Mesenchymal stem cell (in vitro differentiated cells and primary cell): ENCODE data around the gene STRIP2.
A peak's percentile ranks its signal among the peaks of the same experiment; 100 is the strongest.
"Not testable (repeated sequence)": the region's sequence is repeated elsewhere in the genome, so short reads cannot be mapped to it uniquely, and the experiment has no call there.

Source experiments
- DNase-seq: peaks from one replicate; pipeline ENCODE4 v3.0.0-alpha.2; 2013
- H2AFZ ChIP-seq: one replicate; pipeline ENCODE4 v1.6.1; 2013; ENCODE audit warnings: low read depth, mild to moderate bottlenecking, control low read depth, inconsistent platforms, low read length, moderate library complexity
- H2AK5ac ChIP-seq: 2 replicates; pipeline ENCODE4 v1.6.1; 2013; ENCODE audit warnings: low read length, moderate library complexity, mild to moderate bottlenecking, inconsistent platforms; ENCODE audit not compliant: severe bottlenecking
- H2BK120ac ChIP-seq: one replicate; pipeline ENCODE4 v1.6.1; 2013; ENCODE audit warnings: low read depth, mild to moderate bottlenecking, inconsistent platforms, low read length, moderate library complexity
- H2BK12ac ChIP-seq, 2 experiments: one replicate each; pipeline ENCODE4 v1.6.1; 2013; ENCODE audit warnings: inconsistent platforms in 2 of 2, low read length in 2 of 2, mild to moderate bottlenecking in 2 of 2, moderate library complexity in 2 of 2, control low read depth in 1 of 2
- H2BK15ac ChIP-seq: one replicate; pipeline ENCODE4 v1.6.1; 2013; ENCODE audit warnings: mild to moderate bottlenecking, low read depth, inconsistent platforms; ENCODE audit not compliant: poor library complexity, severe bottlenecking
- H2BK5ac ChIP-seq: 2 replicates; pipeline ENCODE4 v1.6.1; 2013; ENCODE audit warnings: low read depth, mild to moderate bottlenecking, low read length, control low read depth, inconsistent platforms; ENCODE audit not compliant: poor library complexity, severe bottlenecking
- H3K14ac ChIP-seq, 2 experiments: one replicate each; pipeline ENCODE4 v1.6.1; 2013; ENCODE audit warnings: inconsistent platforms in 2 of 2, low read length in 2 of 2, control low read depth in 1 of 2, mild to moderate bottlenecking in 1 of 2, moderate library complexity in 1 of 2
- H3K18ac ChIP-seq, 2 experiments: one replicate each; pipeline ENCODE4 v1.6.1; 2013; ENCODE audit warnings: inconsistent platforms in 2 of 2, low read length in 2 of 2, control low read depth in 1 of 2, low read depth in 1 of 2, mild to moderate bottlenecking in 1 of 2
- H3K23ac ChIP-seq, 2 experiments: one replicate each; pipeline ENCODE4 v1.6.1; 2013; ENCODE audit warnings: inconsistent platforms in 2 of 2, low read length in 2 of 2, mild to moderate bottlenecking in 2 of 2, moderate library complexity in 2 of 2, control low read depth in 1 of 2
- H3K27ac ChIP-seq: 2 replicates; pipeline ENCODE4 v1.5.1; 2013; ENCODE audit warnings: mild to moderate bottlenecking, moderate library complexity, low read length, control low read depth, inconsistent platforms; ENCODE audit not compliant: poor library complexity, severe bottlenecking
- H3K27me3 ChIP-seq, 2 experiments: 2 replicates each; pipeline versions ENCODE4 v1.6.1 to v1.7.0; 2013; ENCODE audit warnings: low read length in 2 of 2, mild to moderate bottlenecking in 2 of 2, moderate library complexity in 2 of 2, control low read depth in 1 of 2, inconsistent platforms in 1 of 2; ENCODE audit not compliant: control insufficient read depth in 1 of 2, insufficient read depth in 1 of 2
- H3K36me3 ChIP-seq, 2 experiments: 2 replicates each; pipeline versions ENCODE4 v1.6.1 to v1.7.0; 2013; ENCODE audit warnings: low read length in 2 of 2, control low read depth in 1 of 2, inconsistent platforms in 1 of 2, low read depth in 1 of 2, mild to moderate bottlenecking in 1 of 2; ENCODE audit not compliant: insufficient read depth in 2 of 2, control insufficient read depth in 1 of 2
- H3K4ac ChIP-seq, 2 experiments: one replicate each; pipeline ENCODE4 v1.6.1; 2013; ENCODE audit warnings: inconsistent platforms in 2 of 2, low read length in 2 of 2, mild to moderate bottlenecking in 2 of 2, moderate library complexity in 2 of 2, control low read depth in 1 of 2, low read depth in 1 of 2
- H3K4me1 ChIP-seq: 2 replicates; pipeline ENCODE4 v1.6.1; 2013; ENCODE audit warnings: low read depth, low read length, control low read depth; ENCODE audit not compliant: control insufficient read depth, insufficient read depth
- H3K4me2 ChIP-seq: 2 replicates; pipeline ENCODE4 v1.6.1; 2013; ENCODE audit warnings: low read length, mild to moderate bottlenecking, inconsistent platforms; ENCODE audit not compliant: poor library complexity, severe bottlenecking
- H3K4me3 ChIP-seq, 2 experiments: 2 replicates each; pipeline versions ENCODE4 v1.5.1 to v1.7.0; 2013; ENCODE audit warnings: low read length in 2 of 2, mild to moderate bottlenecking in 2 of 2, control low read depth in 1 of 2, low read depth in 1 of 2; ENCODE audit not compliant: insufficient read depth in 1 of 2
- H3K79me1 ChIP-seq: replicated peaks from 2 replicates; pipeline ENCODE4 v1.6.1; 2013; ENCODE audit warnings: mild to moderate bottlenecking, control low read depth, low read length, inconsistent platforms; ENCODE audit not compliant: poor library complexity, severe bottlenecking
- H3K9ac ChIP-seq: 2 replicates; pipeline ENCODE4 v1.7.0; 2013; ENCODE audit warnings: mild to moderate bottlenecking, low read length, moderate library complexity
- H3K9me3 ChIP-seq: 2 replicates; pipeline ENCODE4 v1.7.0; 2013; ENCODE audit warnings: mild to moderate bottlenecking, low read length; ENCODE audit not compliant: control insufficient read depth
- H4K8ac ChIP-seq: one replicate; pipeline ENCODE4 v1.6.1; 2013; ENCODE audit warnings: inconsistent platforms, mild to moderate bottlenecking, low read length, moderate library complexity
- H4K91ac ChIP-seq: one replicate; pipeline ENCODE4 v1.6.1; 2013; ENCODE audit warnings: mild to moderate bottlenecking, low read length, inconsistent platforms
- WGBS: methylation state at CpG from one replicate; pipeline ENCODE4 v1.1.7; 2013; ENCODE audit warnings: mixed read lengths; 5-methylcytosine and 5-hydroxymethylcytosine counted together

STRIP2 gene

GRCh38 chr7:129522088-129522970 lies 88.1 kb downstream of the STRIP2 start:
- no peaks in the 10 kb centered on the region for H3K36me3 ChIP-seq
- H4K8ac ChIP-seq: no peak overlapping the region
- H2AFZ ChIP-seq: no peak overlapping the region
- no peak overlapping the region for H2BK120ac ChIP-seq
- no peak overlapping the region for H3K14ac ChIP-seq
- H3K4ac ChIP-seq: no peak overlapping the region
- no peaks in the 10 kb centered on the region for H3K79me1 ChIP-seq
- H2BK15ac ChIP-seq: no peak overlapping the region
- no peaks in the 10 kb centered on the region for H3K9me3 ChIP-seq
- no peak overlapping the region for H2AK5ac ChIP-seq
- H2BK12ac ChIP-seq: no peak overlapping the region
- no peak overlapping the region for H3K23ac ChIP-seq
- no peak overlapping the region for H2BK5ac ChIP-seq
- H3K4me1 ChIP-seq: no peaks in the 10 kb centered on the region
- peaks cover 18 to 26% of the 10 kb centered on the region in 2 experiments for H3K27me3 ChIP-seq
- H3K4me2 ChIP-seq: no peak overlapping the region
- no peak overlapping the region for H3K4me3 ChIP-seq
- WGBS: 61% methylated on average over 27 of the region's 30 CpGs
- H3K9ac ChIP-seq: no peak overlapping the region
- no peak overlapping the region for H4K91ac ChIP-seq
- DNase-seq: peak; percentile 16
- H3K18ac ChIP-seq: no peak overlapping the region
- H3K27ac ChIP-seq: no peak overlapping the region

GRCh38 chr7:129522971-129523340 lies 88.7 kb downstream of the STRIP2 start:
- no peak overlapping the region for H3K4me3 ChIP-seq
- no peak overlapping the region for H3K9ac ChIP-seq
- H2AFZ ChIP-seq: no peak overlapping the region
- H3K9me3 ChIP-seq: no peaks in the 10 kb centered on the region
- no peak overlapping the region for H3K14ac ChIP-seq
- no peak overlapping the region for H3K18ac ChIP-seq
- no peak overlapping the region for H2BK15ac ChIP-seq
- H2BK5ac ChIP-seq: no peak overlapping the region
- H3K27me3 ChIP-seq: peaks cover 18 to 26% of the 10 kb centered on the region in 2 experiments
- H3K79me1 ChIP-seq: no peaks in the 10 kb centered on the region
- H4K8ac ChIP-seq: no peak overlapping the region
- no peak for DNase-seq
- H2BK120ac ChIP-seq: no peak overlapping the region
- no peak overlapping the region for H4K91ac ChIP-seq
- WGBS: 66% methylated on average over 5 of the region's 5 CpGs
- no peak overlapping the region for H3K23ac ChIP-seq
- H3K36me3 ChIP-seq: no peaks in the 10 kb centered on the region
- H3K27ac ChIP-seq: no peak overlapping the region
- no peaks in the 10 kb centered on the region for H3K4me1 ChIP-seq
- H3K4me2 ChIP-seq: no peak overlapping the region
- no peak overlapping the region for H3K4ac ChIP-seq
- H2BK12ac ChIP-seq: no peak overlapping the region
- no peak overlapping the region for H2AK5ac ChIP-seq

GRCh38 chr7:129523924-129524323 lies 89.7 kb downstream of the STRIP2 start:
- H3K27ac ChIP-seq: no peak overlapping the region
- 100% methylated on average over 1 of the region's 3 CpGs for WGBS
- no peak overlapping the region for H2BK120ac ChIP-seq
- no peak overlapping the region for H2BK12ac ChIP-seq
- no peak overlapping the region for H3K18ac ChIP-seq
- H3K14ac ChIP-seq: no peak overlapping the region
- H3K9ac ChIP-seq: no peak overlapping the region
- DNase-seq: no peak
- H3K4me3 ChIP-seq: no peak overlapping the region
- H2BK5ac ChIP-seq: no peak overlapping the region
- H4K91ac ChIP-seq: no peak overlapping the region
- no peaks in the 10 kb centered on the region for H3K4me1 ChIP-seq
- H2AK5ac ChIP-seq: no peak overlapping the region
- no peak overlapping the region for H3K23ac ChIP-seq
- no peaks in the 10 kb centered on the region for H3K9me3 ChIP-seq
- no peak overlapping the region for H3K4me2 ChIP-seq
- H4K8ac ChIP-seq: no peak overlapping the region
- H2BK15ac ChIP-seq: no peak overlapping the region
- no peaks in the 10 kb centered on the region for H3K36me3 ChIP-seq
- no peaks in the 10 kb centered on the region for H3K79me1 ChIP-seq
- H2AFZ ChIP-seq: no peak overlapping the region
- H3K4ac ChIP-seq: no peak overlapping the region
- H3K27me3 ChIP-seq: peaks cover 18 to 26% of the 10 kb centered on the region in 2 experiments

GRCh38 chr7:129524405-129524804 lies 90.2 kb downstream of the STRIP2 start:
- H3K79me1 ChIP-seq, H3K9ac ChIP-seq, H3K27ac ChIP-seq, H3K4me3 ChIP-seq, H3K18ac ChIP-seq, H3K4me1 ChIP-seq, H2AFZ ChIP-seq, H3K4me2 ChIP-seq, H2BK15ac ChIP-seq, H3K23ac ChIP-seq, H3K36me3 ChIP-seq, H2BK120ac ChIP-seq, H3K4ac ChIP-seq, H2BK12ac ChIP-seq, H4K8ac ChIP-seq, H3K14ac ChIP-seq, H2AK5ac ChIP-seq, H4K91ac ChIP-seq, H3K9me3 ChIP-seq, H2BK5ac ChIP-seq: not testable (repeated sequence)
- 93% methylated on average over 1 of the region's 2 CpGs for WGBS
- peaks cover 18 to 26% of the 10 kb centered on the region in 2 experiments for H3K27me3 ChIP-seq
- DNase-seq: peak; percentile 31
